ENCODE data around the gene LSM3. TPM values are rescaled to one million over a fixed set of nuclear protein-coding genes. Genes with fewer than 3 reads are reported as not detected.
A peak's percentile ranks its signal among the peaks of the same experiment; 100 is the strongest.

LSM3 gene
- total RNA-seq, 4 donors from 2014 or later: 4.8 to 7.9 (median 5.8) TPM

- H3K4me3 ChIP-seq: no peak overlapping the region
- WGBS, 2 donors: 74 to 83% methylated on average over 6 of the region's 6 CpGs
- no peaks in the 10 kb centered on the region for H3K27me3 ChIP-seq
- H3K36me3 ChIP-seq: no peaks in the 10 kb centered on the region
- H3K9me3 ChIP-seq: no peaks in the 10 kb centered on the region
- no peak overlapping the region for H3K27ac ChIP-seq
- TF ChIP-seq POLR2A (IDR thresholded peaks at IDR 0.05): no peak
- TF ChIP-seq EP300 (IDR thresholded peaks at IDR 0.05): no peak
- no peak for TF ChIP-seq CTCF (IDR thresholded peaks at IDR 0.05)
- H3K4me1 ChIP-seq: peaks cover 0 to 7% (median 0%) of the 10 kb centered on the region in 4 donors
- no peak for DNase-seq (ENCODE audit: low spot score in 2 of 2)
These were observed 66.6 kb downstream of the LSM3 start for GRCh38 chr3:14245248-14245639.

- no peak for TF ChIP-seq EP300 (IDR thresholded peaks at IDR 0.05)
- no peak for TF ChIP-seq POLR2A (IDR thresholded peaks at IDR 0.05)
- TF ChIP-seq CTCF (IDR thresholded peaks at IDR 0.05): no peak
- no peak overlapping the region for H3K4me3 ChIP-seq
- H3K9me3 ChIP-seq: no peaks in the 10 kb centered on the region
- no peak overlapping the region for H3K27ac ChIP-seq
- no peak for DNase-seq (ENCODE audit: low spot score in 2 of 2)
- WGBS, 2 donors: 84 to 87% methylated on average over 3 of the region's 3 CpGs
- H3K27me3 ChIP-seq: no peaks in the 10 kb centered on the region
- H3K4me1 ChIP-seq: peaks cover 0 to 7% (median 0%) of the 10 kb centered on the region in 4 donors
- H3K36me3 ChIP-seq: no peaks in the 10 kb centered on the region
These were observed 67.2 kb downstream of the LSM3 start for GRCh38 chr3:14245822-14246221.

- Histone ChIP-seq H3K27me3 (no peaks in the 10 kb centered on the region), H3K9me3 (no peaks in the 10 kb centered on the region), H3K36me3 (no peaks in the 10 kb centered on the region), H3K4me3 (no peak overlapping the region), H3K4me1 (peaks cover 0 to 7% (median 0%) of the 10 kb centered on the region in 4 donors), H3K27ac (no peak overlapping the region)
- DNase-seq (ENCODE audit: low spot score in 2 of 2): no peak
- 89 to 94% methylated on average over 5 of the region's 5 CpGs for WGBS, 2 donors
- TF ChIP-seq POLR2A (IDR thresholded peaks at IDR 0.05): no peak
- TF ChIP-seq CTCF (IDR thresholded peaks at IDR 0.05): no peak
- no peak for TF ChIP-seq EP300 (IDR thresholded peaks at IDR 0.05)
These were observed 67.8 kb downstream of the LSM3 start for GRCh38 chr3:14246414-14246813.

- Histone ChIP-seq H3K4me1 (peaks cover 0 to 13% (median 0%) of the 10 kb centered on the region in 4 donors), H3K4me3 (no peak overlapping the region), H3K9me3 (no peaks in the 10 kb centered on the region), H3K27me3 (no peaks in the 10 kb centered on the region), H3K36me3 (no peaks in the 10 kb centered on the region), H3K27ac (peak overlapping the region in 2 of 4 donors; percentile 50 to 58)
- no peak for DNase-seq (ENCODE audit: low spot score in 2 of 2)
- WGBS, 2 donors: 69 to 71% methylated on average over 3 of the region's 3 CpGs
- TF ChIP-seq EP300 (IDR thresholded peaks at IDR 0.05) (no peak), POLR2A (IDR thresholded peaks at IDR 0.05) (no peak), CTCF (IDR thresholded peaks at IDR 0.05) (no peak)
These were observed 69.8 kb downstream of the LSM3 start for GRCh38 chr3:14248477-14248848.

GRCh38 chr3:14248849-14249523 is 70.4 kb downstream of the LSM3 start:
- TF ChIP-seq EP300 (IDR thresholded peaks at IDR 0.05) (peak; percentile 31 to 73), CTCF (IDR thresholded peaks at IDR 0.05) (no peak), POLR2A (IDR thresholded peaks at IDR 0.05) (no peak)
- H3K36me3 ChIP-seq: no peaks in the 10 kb centered on the region
- peak overlapping the region in 2 of 4 donors; percentile 50 to 58 for H3K27ac ChIP-seq
- DNase-seq (ENCODE audit: low spot score in 2 of 2): peak in 1 of 2 donors; percentile 45
- peaks cover 0 to 16% (median 0%) of the 10 kb centered on the region in 4 donors for H3K4me1 ChIP-seq
- 30 to 46% methylated on average over 5 of the region's 5 CpGs for WGBS, 2 donors
- H3K27me3 ChIP-seq: no peaks in the 10 kb centered on the region
- H3K9me3 ChIP-seq: no peaks in the 10 kb centered on the region
- H3K4me3 ChIP-seq: no peak overlapping the region

Other genes with a start within 250 kb of the LSM3 start
- 10 to 100 TPM; 10.7 to 17.7 (median 13.8) TPM for gene CHCHD4, start 53.9 kb upstream of the LSM3 start, total RNA-seq
- gene TMEM43, start 53.8 kb upstream of the LSM3 start, total RNA-seq: 100 to 1,000 TPM in 3 of 4 donors, 10 to 100 TPM in 1; 99.9 to 130 (median 120) TPM
- gene XPC, start 216 bp upstream of the LSM3 start, total RNA-seq: 10 to 100 TPM; 47.7 to 77.1 (median 61.3) TPM
- 10 to 100 TPM; 11.8 to 24.9 (median 13.5) TPM for gene SLC6A6, start 223.8 kb downstream of the LSM3 start, total RNA-seq